ENCODE data around the gene TICRR.

DNA sequence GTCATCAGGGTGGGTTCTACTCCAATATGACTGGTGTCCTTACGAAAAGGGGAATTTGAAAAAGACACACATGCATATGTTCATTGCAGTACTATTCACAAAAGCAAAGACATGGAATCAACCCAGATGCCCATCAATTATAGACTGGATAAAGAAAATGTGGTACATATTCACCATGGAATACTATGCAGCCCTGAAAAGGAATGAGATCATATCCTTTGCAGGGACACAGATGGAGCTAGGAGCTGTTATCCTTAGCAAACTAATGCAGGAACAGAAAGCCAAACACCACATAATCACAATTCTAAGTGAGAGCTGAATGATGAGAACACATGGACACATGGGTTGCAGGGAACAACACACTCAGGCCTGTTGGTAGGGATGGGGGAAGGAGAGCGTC, 24.8 kb upstream of the TICRR start:
- no peak for TF ChIP-seq POLR2A (IDR thresholded peaks at IDR 0.05)
- TF ChIP-seq EP300 (IDR thresholded peaks at IDR 0.05), result no peak
- TF ChIP-seq CTCF (IDR thresholded peaks at IDR 0.05), result no peak

Measured in ovary (tissue), 3 donors.